PC-3 (cell line): ENCODE results near the gene DCAF15.

Experiments used
- EZH2 ChIP-seq: fragments of 300-600 bp; sonication (generic); IDR thresholded peaks from one replicate; pipeline ENCODE4 v1.6.1; 2017; ENCODE audit warnings: antibody characterized with exemption, mild to moderate bottlenecking, low read length; ENCODE audit not compliant: unreplicated experiment
- EZH2phosphoT487 ChIP-seq: fragments of 300-600 bp; sonication (generic); IDR thresholded peaks from 2 replicates; pipeline ENCODE4 v1.6.1; 2018; ENCODE audit warnings: mild to moderate bottlenecking, antibody characterized with exemption, low read length, borderline replicate concordance
- TF ChIP-seq, protein P1 (sequence below): fragments of 300-600 bp; sonication (generic); conservative IDR thresholded peaks from 2 replicates; pipeline ENCODE4 v1.5.1; 2017; ENCODE audit warnings: antibody characterized with exemption, low read depth, mild to moderate bottlenecking, low read length

- TF ChIP-seq, protein P1, sequence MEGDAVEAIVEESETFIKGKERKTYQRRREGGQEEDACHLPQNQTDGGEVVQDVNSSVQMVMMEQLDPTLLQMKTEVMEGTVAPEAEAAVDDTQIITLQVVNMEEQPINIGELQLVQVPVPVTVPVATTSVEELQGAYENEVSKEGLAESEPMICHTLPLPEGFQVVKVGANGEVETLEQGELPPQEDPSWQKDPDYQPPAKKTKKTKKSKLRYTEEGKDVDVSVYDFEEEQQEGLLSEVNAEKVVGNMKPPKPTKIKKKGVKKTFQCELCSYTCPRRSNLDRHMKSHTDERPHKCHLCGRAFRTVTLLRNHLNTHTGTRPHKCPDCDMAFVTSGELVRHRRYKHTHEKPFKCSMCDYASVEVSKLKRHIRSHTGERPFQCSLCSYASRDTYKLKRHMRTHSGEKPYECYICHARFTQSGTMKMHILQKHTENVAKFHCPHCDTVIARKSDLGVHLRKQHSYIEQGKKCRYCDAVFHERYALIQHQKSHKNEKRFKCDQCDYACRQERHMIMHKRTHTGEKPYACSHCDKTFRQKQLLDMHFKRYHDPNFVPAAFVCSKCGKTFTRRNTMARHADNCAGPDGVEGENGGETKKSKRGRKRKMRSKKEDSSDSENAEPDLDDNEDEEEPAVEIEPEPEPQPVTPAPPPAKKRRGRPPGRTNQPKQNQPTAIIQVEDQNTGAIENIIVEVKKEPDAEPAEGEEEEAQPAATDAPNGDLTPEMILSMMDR = no peak
- no peak for TF ChIP-seq EZH2
- no peak for TF ChIP-seq EZH2phosphoT487
These were observed 14.6 kb upstream of the DCAF15 start for GRCh38 chr19:13937479-13938300.
